Keratinocyte (primary cell): ENCODE measurements around the gene IL3. TPM values are rescaled to one million over a fixed set of nuclear protein-coding genes. Genes with fewer than 3 reads are reported as not detected.

Source experiments
- DNase-seq: peaks from one replicate; pipeline ENCODE4 v3.0.0-alpha.2; 2011; ENCODE audit warnings: low read depth, missing footprints, low spot score
- FAIRE-seq: peaks from 2 replicates; lab custom pipeline; 2011; peaks lifted over from hg19 to GRCh38; lab: Jason Lieb, UNC
- H2AFZ ChIP-seq: 2 replicates; pipeline ENCODE4 v1.6.0; 2012; ENCODE audit warnings: low read length, control low read depth, inconsistent platforms; ENCODE audit not compliant: control insufficient read depth
- H3K27ac ChIP-seq: 2 replicates; pipeline ENCODE4 v1.5.1; 2011; ENCODE audit warnings: low read length; ENCODE audit not compliant: control insufficient read depth, insufficient read depth
- H3K27me3 ChIP-seq: 3 replicates; pipeline ENCODE4 v1.6.0; 2011; ENCODE audit warnings: low read length; ENCODE audit not compliant: control insufficient read depth, insufficient read depth; ENCODE audit errors: extremely low read depth
- H3K36me3 ChIP-seq, 2 experiments: 2 replicates in 1 of 2; 3 replicates in 1 of 2; pipeline ENCODE4 v1.5.1; 2011; ENCODE audit warnings: low read length in 2 of 2, mild to moderate bottlenecking in 1 of 2; ENCODE audit not compliant: control insufficient read depth in 2 of 2, insufficient read depth in 2 of 2; ENCODE audit errors: extremely low read depth in 1 of 2
- H3K4me1 ChIP-seq: 3 replicates; pipeline ENCODE4 v1.5.1; 2011; ENCODE audit warnings: low read length; ENCODE audit not compliant: control insufficient read depth, insufficient read depth; ENCODE audit errors: extremely low read depth
- H3K4me2 ChIP-seq: 3 replicates; pipeline ENCODE4 v1.6.0; 2011; ENCODE audit warnings: low read depth, low read length; ENCODE audit not compliant: control insufficient read depth, insufficient read depth; ENCODE audit errors: extremely low read depth
- H3K4me3 ChIP-seq, 3 experiments: fragments of 200-600 bp in 1 of 3; sonication (generic) in 1 of 3; 2 replicates in 2 of 3; 3 replicates in 1 of 3; pipeline ENCODE4 v1.5.1; 2011 to 2016; ENCODE audit warnings: low read length in 3 of 3, mild to moderate bottlenecking in 3 of 3, control low read depth in 2 of 3, inconsistent platforms in 1 of 3, low read depth in 1 of 3, mixed read lengths in 1 of 3, mixed run types in 1 of 3, moderate library complexity in 1 of 3; ENCODE audit not compliant: control insufficient read depth in 2 of 3, insufficient read depth in 2 of 3; ENCODE audit errors: extremely low read depth in 1 of 3
- H3K79me2 ChIP-seq: 2 replicates; pipeline ENCODE4 v1.6.0; 2012; ENCODE audit warnings: low read length; ENCODE audit not compliant: control insufficient read depth, insufficient read depth
- H3K9ac ChIP-seq: 3 replicates; pipeline ENCODE4 v1.6.0; 2011; ENCODE audit warnings: low read length; ENCODE audit not compliant: control insufficient read depth, insufficient read depth; ENCODE audit errors: extremely low read depth
- H3K9me1 ChIP-seq: 3 replicates; pipeline ENCODE4 v1.6.0; 2011; ENCODE audit warnings: low read length; ENCODE audit not compliant: control insufficient read depth, insufficient read depth; ENCODE audit errors: extremely low read depth
- H3K9me3 ChIP-seq: 2 replicates; pipeline ENCODE4 v1.5.1; 2012; ENCODE audit warnings: low read depth, low read length; ENCODE audit not compliant: control insufficient read depth
- H4K20me1 ChIP-seq: 3 replicates; pipeline ENCODE4 v1.6.0; 2011; ENCODE audit warnings: low read length; ENCODE audit not compliant: control insufficient read depth, insufficient read depth; ENCODE audit errors: extremely low read depth
- EZH2 ChIP-seq: IDR thresholded peaks from one replicate; pipeline ENCODE4 v1.6.1; 2012; ENCODE audit warnings: inconsistent platforms, mild to moderate bottlenecking, low read length, moderate library complexity
- dilution Hi-C: fragments of 300-500 bp; cut with MboI; formaldehyde crosslinking; loops from one replicate; pipeline ENCODE4 v1.7.0; 2020; ENCODE audit warnings: low sequenced_read_pairs; ENCODE audit not compliant: extremely low pct_ligation_motif_present
- polyA plus RNA-seq, 5 experiments: library from polyadenylated mRNA; depleted of rRNA in 3 of 5; stranded (reverse) in 3 of 5; stranded (forward) in 1 of 5; unstranded in 1 of 5; fragments of >200 nt; gene quantifications; 1 replicate in 1 of 5; 2 replicates in 3 of 5; 3 replicates in 1 of 5; pipeline versions ENCODE4 v1.2.1 to v1.2.3, GENCODE V29; 2011 to 2012; ENCODE audit warnings: missing spikeins in 2 of 5, low read depth in 1 of 5, low replicate concordance in 1 of 5
- TF ChIP-seq, protein P1 (sequence below), 3 experiments: IDR thresholded peaks in 1 of 3; conservative IDR thresholded peaks in 1 of 3; optimal IDR thresholded peaks in 1 of 3; 2 replicates in 2 of 3; 3 replicates in 1 of 3; pipeline versions ENCODE3 to v1.5.1; 2011; ENCODE audit warnings: low read length in 3 of 3, mild to moderate bottlenecking in 3 of 3, moderate library complexity in 2 of 3, control low read depth in 1 of 3, inconsistent platforms in 1 of 3; ENCODE audit not compliant: insufficient read depth in 2 of 3; ENCODE audit errors: extremely low read depth in 1 of 3

Gene IL3
- polyA plus RNA-seq, 1 donor (not counting 4 experiments of a cell fraction or from before 2014, with no cell fraction given) = not detected

- dilution Hi-C loops = no loop called here
- TF ChIP-seq, protein P1, sequence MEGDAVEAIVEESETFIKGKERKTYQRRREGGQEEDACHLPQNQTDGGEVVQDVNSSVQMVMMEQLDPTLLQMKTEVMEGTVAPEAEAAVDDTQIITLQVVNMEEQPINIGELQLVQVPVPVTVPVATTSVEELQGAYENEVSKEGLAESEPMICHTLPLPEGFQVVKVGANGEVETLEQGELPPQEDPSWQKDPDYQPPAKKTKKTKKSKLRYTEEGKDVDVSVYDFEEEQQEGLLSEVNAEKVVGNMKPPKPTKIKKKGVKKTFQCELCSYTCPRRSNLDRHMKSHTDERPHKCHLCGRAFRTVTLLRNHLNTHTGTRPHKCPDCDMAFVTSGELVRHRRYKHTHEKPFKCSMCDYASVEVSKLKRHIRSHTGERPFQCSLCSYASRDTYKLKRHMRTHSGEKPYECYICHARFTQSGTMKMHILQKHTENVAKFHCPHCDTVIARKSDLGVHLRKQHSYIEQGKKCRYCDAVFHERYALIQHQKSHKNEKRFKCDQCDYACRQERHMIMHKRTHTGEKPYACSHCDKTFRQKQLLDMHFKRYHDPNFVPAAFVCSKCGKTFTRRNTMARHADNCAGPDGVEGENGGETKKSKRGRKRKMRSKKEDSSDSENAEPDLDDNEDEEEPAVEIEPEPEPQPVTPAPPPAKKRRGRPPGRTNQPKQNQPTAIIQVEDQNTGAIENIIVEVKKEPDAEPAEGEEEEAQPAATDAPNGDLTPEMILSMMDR (optimal IDR thresholded peaks at IDR 0.05 in 1 of 3, IDR thresholded peaks at IDR 0.05 in 1 of 3, conservative IDR thresholded peaks at IDR 0.05 in 1 of 3; ENCODE audit: extremely low read depth in 1 of 3, insufficient read depth in 2 of 3, low read length in 3 of 3) = no peak
- Histone ChIP-seq H3K4me3 (no peak overlapping the region), H3K9me3 (no peaks in the 10 kb centered on the region), H4K20me1 (no peaks in the 10 kb centered on the region), H3K4me1 (no peaks in the 10 kb centered on the region), H3K36me3 (no peaks in the 10 kb centered on the region), H3K27me3 (no peaks in the 10 kb centered on the region), H3K27ac (no peak overlapping the region), H3K9ac (no peak overlapping the region), H3K9me1 (no peaks in the 10 kb centered on the region), H3K79me2 (no peaks in the 10 kb centered on the region), H2AFZ (no peak overlapping the region), H3K4me2 (no peak overlapping the region)
- DNase-seq = no peak
- FAIRE-seq = no peak
Observed at GRCh38 chr5:132049559-132049958, 10.9 kb upstream of the IL3 start.

DNA sequence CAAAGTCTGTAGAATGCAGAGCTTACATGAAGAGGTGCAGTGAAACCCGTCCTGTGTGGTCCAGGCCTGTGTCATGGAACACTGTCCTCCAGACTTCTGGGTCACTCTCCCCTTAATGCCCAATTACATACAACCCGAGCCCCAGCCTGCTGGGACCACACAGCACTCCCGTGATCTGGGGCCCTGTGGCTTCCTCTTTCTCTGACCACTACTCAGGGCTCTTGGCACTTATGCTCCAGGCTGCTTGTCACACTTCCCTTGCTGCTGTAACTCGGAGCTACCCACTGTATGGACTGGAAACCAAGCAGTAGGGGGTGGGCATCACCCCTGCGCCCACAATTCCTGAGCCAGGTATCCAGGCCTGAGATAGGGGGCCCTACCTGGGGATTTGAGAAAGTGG is 10.3 kb upstream of the IL3 start:
- H3K9me3 ChIP-seq = no peaks in the 10 kb centered on the region
- TF ChIP-seq, protein P1 (optimal IDR thresholded peaks at IDR 0.05 in 1 of 3, IDR thresholded peaks at IDR 0.05 in 1 of 3, conservative IDR thresholded peaks at IDR 0.05 in 1 of 3; ENCODE audit: extremely low read depth in 1 of 3, insufficient read depth in 2 of 3, low read length in 3 of 3) = no peak
- no peak for TF ChIP-seq EZH2
- no peak overlapping the region for H3K27ac ChIP-seq
- no peaks in the 10 kb centered on the region for H3K27me3 ChIP-seq
- FAIRE-seq (no peak), DNase-seq (no peak)
- H3K9ac ChIP-seq = no peak overlapping the region
- H3K4me1 ChIP-seq = no peaks in the 10 kb centered on the region
- H3K9me1 ChIP-seq = no peaks in the 10 kb centered on the region
- H3K4me3 ChIP-seq = no peak overlapping the region
- no peaks in the 10 kb centered on the region for H4K20me1 ChIP-seq
- dilution Hi-C loops = no loop called here
- H3K4me2 ChIP-seq = no peak overlapping the region
- no peaks in the 10 kb centered on the region for H3K36me3 ChIP-seq
- no peaks in the 10 kb centered on the region for H3K79me2 ChIP-seq
- no peak overlapping the region for H2AFZ ChIP-seq
